ENCODE data around the gene NOS1.

The NOS1 gene

DNA sequence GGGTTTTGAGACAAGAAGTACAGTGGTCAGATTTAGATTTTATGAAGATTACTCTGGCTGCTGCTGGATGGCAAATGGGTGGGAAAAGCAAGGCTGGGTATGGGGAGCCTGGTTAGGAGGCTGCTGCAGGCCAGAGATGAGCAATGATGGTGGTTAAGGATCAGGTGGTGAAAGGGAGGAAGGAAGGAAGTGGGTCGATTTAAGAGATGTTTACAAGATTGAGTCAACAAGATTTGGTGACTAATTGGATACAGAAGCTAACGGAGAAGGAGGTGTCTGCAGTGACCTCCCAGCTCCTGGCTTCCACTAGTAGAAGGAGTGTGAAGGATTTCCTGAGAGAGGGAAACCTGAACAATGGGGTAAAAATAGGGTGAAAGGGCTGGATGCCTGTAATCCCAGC lies 18.7 kb downstream of the NOS1 start:
- Histone ChIP-seq H2BK120ac (ENCODE audit: insufficient read depth, low read length, poor library complexity) (no peak overlapping the region), H3K27me3 (ENCODE audit: insufficient read depth, low read length) (no peaks in the 10 kb centered on the region), H3K4me2 (ENCODE audit: low read length) (no peak overlapping the region), H3K9me3 (ENCODE audit: insufficient read depth, low read depth, low read length) (no peaks in the 10 kb centered on the region), H3K4ac (ENCODE audit: low read depth, low read length) (no peak overlapping the region), H3K4me1 (ENCODE audit: control insufficient read depth in 1 of 2, insufficient read depth in 2 of 2, low read length in 2 of 2) (no peaks in the 10 kb centered on the region), H3K27ac (ENCODE audit: low read depth, low read length) (no peak overlapping the region), H3K79me2 (ENCODE audit: control insufficient read depth, insufficient read depth, low read length, poor library complexity) (no peaks in the 10 kb centered on the region), H2BK12ac (ENCODE audit: low read length) (no peak overlapping the region), H4K12ac (ENCODE audit: low read depth, low read length) (no peak overlapping the region), H3K18ac (ENCODE audit: low read length) (no peak overlapping the region), H3K4me3 (ENCODE audit: low read depth, low read length) (no peak overlapping the region), H3K79me1 (ENCODE audit: low read length) (no peaks in the 10 kb centered on the region), H3K23ac (ENCODE audit: low read length) (no peak overlapping the region), H3K36me3 (ENCODE audit: control insufficient read depth in 1 of 2, insufficient read depth in 2 of 2, low read length in 2 of 2) (no peaks in the 10 kb centered on the region), H2BK5ac (ENCODE audit: low read depth, low read length, poor library complexity) (no peak overlapping the region), H3K14ac (ENCODE audit: low read length) (no peak overlapping the region), H2AK5ac (ENCODE audit: low read length) (no peak overlapping the region), H4K8ac (ENCODE audit: low read depth, low read length) (no peak overlapping the region), H2AFZ (ENCODE audit: insufficient read depth, low read length, poor library complexity) (no peak overlapping the region), H3K9ac (ENCODE audit: low read length) (no peak overlapping the region), H4K91ac (ENCODE audit: low read depth, low read length) (no peak overlapping the region)
- WGBS (ENCODE audit: extremely low coverage, insufficient coverage, insufficient read length): 100% methylated on average over 1 of the region's 2 CpGs
- DNase-seq: no peak

DNA sequence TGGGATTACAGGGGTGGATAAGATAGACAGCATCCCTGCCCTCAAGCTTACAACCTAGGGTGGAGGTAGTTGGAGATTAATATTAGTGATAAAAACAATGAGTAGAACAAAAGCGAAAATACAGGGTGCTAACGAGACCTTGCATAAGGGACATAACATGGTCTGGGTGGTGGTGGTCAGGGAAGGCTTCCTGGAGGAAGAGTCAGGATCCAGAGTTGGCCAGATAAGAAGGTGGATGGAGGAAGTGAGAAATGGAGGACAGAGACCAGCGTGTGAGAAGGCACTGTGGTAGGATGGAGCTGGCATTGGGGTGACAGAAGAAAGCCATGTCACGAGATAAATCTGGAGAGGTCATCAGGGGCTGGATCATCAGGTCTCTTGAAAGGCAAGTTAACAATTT lies 19.2 kb downstream of the NOS1 start:
- H3K4ac ChIP-seq (ENCODE audit: low read depth, low read length): no peak overlapping the region
- no peaks in the 10 kb centered on the region for H3K36me3 ChIP-seq (ENCODE audit: control insufficient read depth in 1 of 2, insufficient read depth in 2 of 2, low read length in 2 of 2)
- no peak overlapping the region for H3K14ac ChIP-seq (ENCODE audit: low read length)
- H2AFZ ChIP-seq (ENCODE audit: insufficient read depth, low read length, poor library complexity): no peak overlapping the region
- H3K9me3 ChIP-seq (ENCODE audit: insufficient read depth, low read depth, low read length): no peaks in the 10 kb centered on the region
- H4K12ac ChIP-seq (ENCODE audit: low read depth, low read length): no peak overlapping the region
- H3K4me3 ChIP-seq (ENCODE audit: low read depth, low read length): no peak overlapping the region
- no peaks in the 10 kb centered on the region for H3K27me3 ChIP-seq (ENCODE audit: insufficient read depth, low read length)
- H3K18ac ChIP-seq (ENCODE audit: low read length): no peak overlapping the region
- H4K91ac ChIP-seq (ENCODE audit: low read depth, low read length): no peak overlapping the region
- no peak overlapping the region for H3K9ac ChIP-seq (ENCODE audit: low read length)
- H3K4me1 ChIP-seq (ENCODE audit: control insufficient read depth in 1 of 2, insufficient read depth in 2 of 2, low read length in 2 of 2): no peaks in the 10 kb centered on the region
- no peaks in the 10 kb centered on the region for H3K79me2 ChIP-seq (ENCODE audit: control insufficient read depth, insufficient read depth, low read length, poor library complexity)
- no peak overlapping the region for H4K8ac ChIP-seq (ENCODE audit: low read depth, low read length)
- H2BK5ac ChIP-seq (ENCODE audit: low read depth, low read length, poor library complexity): no peak overlapping the region
- H3K79me1 ChIP-seq (ENCODE audit: low read length): no peaks in the 10 kb centered on the region
- H3K27ac ChIP-seq (ENCODE audit: low read depth, low read length): no peak overlapping the region
- H2BK120ac ChIP-seq (ENCODE audit: insufficient read depth, low read length, poor library complexity): no peak overlapping the region
- no peak overlapping the region for H3K4me2 ChIP-seq (ENCODE audit: low read length)
- WGBS (ENCODE audit: extremely low coverage, insufficient coverage, insufficient read length): no CpG with 5 or more reads among the region's 4 CpGs
- no peak overlapping the region for H2AK5ac ChIP-seq (ENCODE audit: low read length)
- no peak overlapping the region for H2BK12ac ChIP-seq (ENCODE audit: low read length)
- H3K23ac ChIP-seq (ENCODE audit: low read length): no peak overlapping the region
- DNase-seq: no peak

DNA sequence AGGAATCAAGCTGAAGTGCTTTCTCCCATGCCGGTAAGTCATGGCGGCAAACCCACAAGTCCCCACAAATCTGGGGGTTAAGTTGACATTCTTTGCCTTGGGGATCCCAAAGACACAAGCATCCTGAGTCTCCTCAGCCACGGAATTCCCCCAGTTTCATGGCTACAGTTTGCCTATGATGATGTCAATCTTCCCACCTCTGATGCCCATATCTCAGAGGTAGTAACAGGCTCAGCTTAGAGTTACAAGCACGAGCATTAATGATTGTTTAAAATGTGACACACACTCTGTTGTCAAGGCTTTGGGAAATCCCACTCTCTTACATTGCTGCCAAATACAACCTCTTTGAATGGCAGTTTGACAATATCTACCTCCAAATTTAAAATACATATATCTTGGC lies 22.3 kb downstream of the NOS1 start:
- H2BK5ac ChIP-seq (ENCODE audit: low read depth, low read length, poor library complexity): no peak overlapping the region
- no peak overlapping the region for H2AFZ ChIP-seq (ENCODE audit: insufficient read depth, low read length, poor library complexity)
- no peak overlapping the region for H3K23ac ChIP-seq (ENCODE audit: low read length)
- H3K27me3 ChIP-seq (ENCODE audit: insufficient read depth, low read length): no peaks in the 10 kb centered on the region
- no peak overlapping the region for H3K4ac ChIP-seq (ENCODE audit: low read depth, low read length)
- H4K91ac ChIP-seq (ENCODE audit: low read depth, low read length): no peak overlapping the region
- H2AK5ac ChIP-seq (ENCODE audit: low read length): no peak overlapping the region
- no peak overlapping the region for H4K12ac ChIP-seq (ENCODE audit: low read depth, low read length)
- no peaks in the 10 kb centered on the region for H3K79me2 ChIP-seq (ENCODE audit: control insufficient read depth, insufficient read depth, low read length, poor library complexity)
- no peak overlapping the region for H2BK120ac ChIP-seq (ENCODE audit: insufficient read depth, low read length, poor library complexity)
- no peaks in the 10 kb centered on the region for H3K9me3 ChIP-seq (ENCODE audit: insufficient read depth, low read depth, low read length)
- no peak overlapping the region for H4K8ac ChIP-seq (ENCODE audit: low read depth, low read length)
- no peak overlapping the region for H3K4me3 ChIP-seq (ENCODE audit: low read depth, low read length)
- H3K14ac ChIP-seq (ENCODE audit: low read length): no peak overlapping the region
- no peak overlapping the region for H3K4me2 ChIP-seq (ENCODE audit: low read length)
- H3K27ac ChIP-seq (ENCODE audit: low read depth, low read length): no peak overlapping the region
- no peak overlapping the region for H2BK12ac ChIP-seq (ENCODE audit: low read length)
- H3K36me3 ChIP-seq (ENCODE audit: control insufficient read depth in 1 of 2, insufficient read depth in 2 of 2, low read length in 2 of 2): no peaks in the 10 kb centered on the region
- no peak overlapping the region for H3K9ac ChIP-seq (ENCODE audit: low read length)
- H3K79me1 ChIP-seq (ENCODE audit: low read length): no peaks in the 10 kb centered on the region
- DNase-seq: no peak
- WGBS (ENCODE audit: extremely low coverage, insufficient coverage, insufficient read length): no CpG with 5 or more reads among the region's 4 CpGs
- no peak overlapping the region for H3K18ac ChIP-seq (ENCODE audit: low read length)
- H3K4me1 ChIP-seq (ENCODE audit: control insufficient read depth in 1 of 2, insufficient read depth in 2 of 2, low read length in 2 of 2): no peaks in the 10 kb centered on the region

DNA sequence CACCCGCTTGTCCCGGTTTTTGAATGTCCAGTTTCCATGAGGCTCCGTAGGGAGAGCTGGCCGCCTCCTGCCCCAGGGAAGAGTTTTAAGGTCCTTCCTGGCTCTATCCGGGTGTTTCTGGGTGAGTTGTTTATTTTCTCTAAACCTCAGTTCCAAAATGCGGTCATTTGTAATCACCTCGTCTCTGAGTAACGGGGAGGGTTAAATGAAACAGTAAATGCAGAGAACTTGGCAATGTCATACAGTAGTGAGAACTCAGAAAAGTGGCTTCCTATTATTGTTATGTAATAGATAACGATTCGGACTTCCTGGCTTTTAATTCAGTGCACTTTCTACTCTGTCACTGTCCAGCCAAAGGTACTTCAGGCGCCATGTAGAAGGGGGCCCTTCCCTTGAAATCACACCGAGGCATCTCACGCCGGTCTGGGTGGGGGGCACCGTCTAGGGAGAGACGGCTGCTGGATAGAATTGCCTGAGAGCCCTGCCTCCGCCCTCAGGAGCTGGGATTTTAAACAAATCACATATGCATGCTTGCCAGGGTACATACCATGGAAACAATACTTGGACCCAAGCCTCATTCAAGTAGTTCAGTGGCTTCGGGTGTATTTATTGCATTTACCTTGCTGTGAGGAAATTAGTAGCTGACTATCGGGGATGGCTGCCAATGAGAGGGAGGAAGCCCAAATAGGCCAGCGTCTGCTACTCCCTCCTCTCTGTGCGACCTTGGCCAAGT lies 26.4 kb downstream of the NOS1 start:
- H2BK12ac ChIP-seq (ENCODE audit: low read length): no peak overlapping the region
- DNase-seq: no peak

More for the DNA sequence above, 26.4 kb downstream of the NOS1 start:
- H3K18ac ChIP-seq (ENCODE audit: low read length): no peak overlapping the region
- H4K8ac ChIP-seq (ENCODE audit: low read depth, low read length): no peak overlapping the region
- H2AK5ac ChIP-seq (ENCODE audit: low read length): no peak overlapping the region
- no peak overlapping the region for H3K4me3 ChIP-seq (ENCODE audit: low read depth, low read length)
- no peak overlapping the region for H2BK5ac ChIP-seq (ENCODE audit: low read depth, low read length, poor library complexity)
- H3K4me2 ChIP-seq (ENCODE audit: low read length): no peak overlapping the region
- H4K91ac ChIP-seq (ENCODE audit: low read depth, low read length): no peak overlapping the region
- no peak overlapping the region for H3K23ac ChIP-seq (ENCODE audit: low read length)
- no peak overlapping the region for H4K12ac ChIP-seq (ENCODE audit: low read depth, low read length)
- H3K14ac ChIP-seq (ENCODE audit: low read length): no peak overlapping the region
- H3K27ac ChIP-seq (ENCODE audit: low read depth, low read length): no peak overlapping the region
- H3K4me1 ChIP-seq (ENCODE audit: control insufficient read depth in 1 of 2, insufficient read depth in 2 of 2, low read length in 2 of 2): no peaks in the 10 kb centered on the region
- H2AFZ ChIP-seq (ENCODE audit: insufficient read depth, low read length, poor library complexity): no peak overlapping the region
- H3K27me3 ChIP-seq (ENCODE audit: insufficient read depth, low read length): no peaks in the 10 kb centered on the region
- H3K79me2 ChIP-seq (ENCODE audit: control insufficient read depth, insufficient read depth, low read length, poor library complexity): no peaks in the 10 kb centered on the region
- H3K9me3 ChIP-seq (ENCODE audit: insufficient read depth, low read depth, low read length): no peaks in the 10 kb centered on the region
- no peaks in the 10 kb centered on the region for H3K79me1 ChIP-seq (ENCODE audit: low read length)
- H3K36me3 ChIP-seq (ENCODE audit: control insufficient read depth in 1 of 2, insufficient read depth in 2 of 2, low read length in 2 of 2): no peaks in the 10 kb centered on the region
- H3K4ac ChIP-seq (ENCODE audit: low read depth, low read length): no peak overlapping the region
- no peak overlapping the region for H2BK120ac ChIP-seq (ENCODE audit: insufficient read depth, low read length, poor library complexity)
- H3K9ac ChIP-seq (ENCODE audit: low read length): no peak overlapping the region
- no CpG with 5 or more reads among the region's 21 CpGs for WGBS (ENCODE audit: extremely low coverage, insufficient coverage, insufficient read length)

Data from trophoblast cell (in vitro differentiated cells and primary cell).